ENCODE data around the gene SESN2.

DNA sequence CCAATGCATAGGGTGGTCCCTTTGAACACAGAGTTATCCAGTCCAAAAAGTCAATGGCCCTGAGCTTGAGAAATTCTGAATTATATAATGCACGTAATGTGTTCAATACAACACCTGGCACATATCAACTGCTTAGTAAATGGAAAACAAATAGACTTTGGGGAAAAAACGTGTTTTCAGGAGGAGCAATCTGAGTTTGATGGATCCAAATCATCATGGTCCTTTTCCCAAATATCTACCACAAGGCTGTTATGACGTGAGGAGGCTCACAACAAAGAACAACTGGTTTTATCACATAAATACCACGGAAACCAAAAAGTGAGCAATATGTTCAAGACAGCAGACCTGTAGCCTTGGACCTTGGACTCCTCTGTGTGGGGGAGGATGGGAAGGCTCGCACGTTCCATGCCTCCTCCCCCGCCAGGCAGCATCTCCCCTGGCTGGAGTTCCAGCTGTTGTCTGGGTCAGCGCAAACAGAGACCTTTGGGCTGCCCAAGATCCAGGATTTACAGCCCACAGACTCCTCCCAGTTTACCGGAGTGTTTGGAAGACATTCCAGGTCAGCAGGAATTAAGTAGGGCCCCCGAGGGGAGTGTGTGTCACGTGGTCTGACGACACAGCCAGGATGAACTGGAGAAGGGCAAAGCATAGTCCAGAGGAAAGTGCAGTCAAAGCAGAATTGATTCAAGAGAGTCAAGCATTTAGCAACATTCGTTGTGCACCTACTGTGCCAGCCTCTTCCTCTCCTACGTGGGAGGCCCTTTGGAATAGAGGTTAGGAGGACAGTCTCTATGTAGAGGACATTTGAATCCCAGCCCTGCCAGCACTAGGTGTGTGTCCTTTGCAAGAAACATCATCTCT is 37.3 kb downstream of the SESN2 start:
- TF ChIP-seq, protein P1, sequence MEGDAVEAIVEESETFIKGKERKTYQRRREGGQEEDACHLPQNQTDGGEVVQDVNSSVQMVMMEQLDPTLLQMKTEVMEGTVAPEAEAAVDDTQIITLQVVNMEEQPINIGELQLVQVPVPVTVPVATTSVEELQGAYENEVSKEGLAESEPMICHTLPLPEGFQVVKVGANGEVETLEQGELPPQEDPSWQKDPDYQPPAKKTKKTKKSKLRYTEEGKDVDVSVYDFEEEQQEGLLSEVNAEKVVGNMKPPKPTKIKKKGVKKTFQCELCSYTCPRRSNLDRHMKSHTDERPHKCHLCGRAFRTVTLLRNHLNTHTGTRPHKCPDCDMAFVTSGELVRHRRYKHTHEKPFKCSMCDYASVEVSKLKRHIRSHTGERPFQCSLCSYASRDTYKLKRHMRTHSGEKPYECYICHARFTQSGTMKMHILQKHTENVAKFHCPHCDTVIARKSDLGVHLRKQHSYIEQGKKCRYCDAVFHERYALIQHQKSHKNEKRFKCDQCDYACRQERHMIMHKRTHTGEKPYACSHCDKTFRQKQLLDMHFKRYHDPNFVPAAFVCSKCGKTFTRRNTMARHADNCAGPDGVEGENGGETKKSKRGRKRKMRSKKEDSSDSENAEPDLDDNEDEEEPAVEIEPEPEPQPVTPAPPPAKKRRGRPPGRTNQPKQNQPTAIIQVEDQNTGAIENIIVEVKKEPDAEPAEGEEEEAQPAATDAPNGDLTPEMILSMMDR (IDR thresholded peaks at IDR 0.05) = no peak
- TF ChIP-seq POLR2A (IDR thresholded peaks at IDR 0.05) = no peak
